OCI-LY1 (cell line): Measurements from ENCODE around the gene NOCT.
"Not testable (repeated sequence)": the region's sequence is repeated elsewhere in the genome, so short reads cannot be mapped to it uniquely, and the experiment has no call there.

Experiments used
- CTCF ChIP-seq: fragments of 200-600 bp; sonication (generic), shearing (Covaris generic); IDR thresholded peaks from 2 replicates; pipeline ENCODE4 v1.5.1; 2017; ENCODE audit warnings: mild to moderate bottlenecking, antibody characterized with exemption, low read length, moderate library complexity, mixed read lengths
- EZH2 ChIP-seq: fragments of 200-600 bp; sonication (generic), shearing (Covaris generic); IDR thresholded peaks from 2 replicates; pipeline ENCODE4 v1.8.0; 2017; ENCODE audit warnings: borderline replicate concordance, mixed run types, mild to moderate bottlenecking, antibody characterized with exemption, low read length, moderate library complexity, mixed read lengths

GRCh38 chr4:139008278-139008677 lies 7.3 kb upstream of the NOCT start:
- not testable (repeated sequence) for TF ChIP-seq CTCF, EZH2
